ENCODE measurements around the gene SNPH. TPM values are rescaled to one million over a fixed set of nuclear protein-coding genes. Genes with fewer than 3 reads are reported as not detected.
A peak's percentile ranks its signal among the peaks of the same experiment; 100 is the strongest.

The SNPH gene
- total and polyA plus RNA-seq, 4 donors: 1.2 to 3.3 (median 2.1) TPM

DNA sequence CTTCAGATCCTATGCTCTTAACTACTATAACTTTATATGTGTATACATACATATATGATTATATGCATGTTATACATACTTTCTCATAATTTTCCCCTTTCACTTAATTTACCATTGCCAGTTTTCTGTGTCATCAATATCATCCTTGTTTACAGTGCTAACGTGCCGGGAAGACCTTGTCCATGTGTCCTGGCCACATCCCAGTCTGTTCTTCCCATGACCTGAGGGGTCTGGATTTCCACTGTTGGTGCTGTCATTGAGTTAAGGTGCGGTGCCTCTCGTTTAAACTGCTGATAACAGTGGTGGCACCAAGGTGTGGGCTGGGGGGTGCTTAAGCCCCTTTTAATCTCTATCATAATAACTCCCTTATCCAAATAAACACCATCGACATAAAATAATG, 71.3 kb downstream of the SNPH start:
- Histone ChIP-seq H3K36me3 (ENCODE audit: control insufficient read depth in 4 of 4, insufficient read depth in 4 of 4, low read length in 4 of 4) (peaks cover 0 to 6% (median 0%) of the 10 kb centered on the region in 4 donors), H3K27ac (ENCODE audit: low read depth in 1 of 2, low read length in 1 of 2) (peak overlapping the region; percentile 58 to 70), H3K4me3 (no peak overlapping the region), H3K9me3 (ENCODE audit: control insufficient read depth in 4 of 4, insufficient read depth in 3 of 4, low read length in 3 of 4) (no peaks in the 10 kb centered on the region), H3K27me3 (ENCODE audit: control insufficient read depth in 3 of 3, insufficient read depth in 3 of 3, low read length in 2 of 3) (no peaks in the 10 kb centered on the region), H3K4me1 (ENCODE audit: control insufficient read depth in 5 of 5, insufficient read depth in 5 of 5, low read length in 5 of 5) (peaks cover 0 to 23% (median 5%) of the 10 kb centered on the region in 5 donors), H3K9ac (ENCODE audit: insufficient read depth in 1 of 2, low read length in 2 of 2) (no peak overlapping the region)
- DNase-seq (no peak), ATAC-seq (ENCODE audit: insufficient read depth, low FRiP score) (no peak)
- 49 to 66% methylated on average over 5 of the region's 5 CpGs for WGBS, 2 donors
- TF ChIP-seq CTCF (IDR thresholded peaks at IDR 0.05; ENCODE audit: control extremely low read depth, extremely low read depth): no peak

GRCh38 chr20:1338096-1338495, 72.0 kb downstream of the SNPH start:
- no peaks in the 10 kb centered on the region for H3K36me3 ChIP-seq (ENCODE audit: control insufficient read depth in 4 of 4, insufficient read depth in 4 of 4, low read length in 4 of 4)
- no peak overlapping the region for H3K9ac ChIP-seq (ENCODE audit: insufficient read depth in 1 of 2, low read length in 2 of 2)
- H3K27ac ChIP-seq (ENCODE audit: low read depth in 1 of 2, low read length in 1 of 2): peak overlapping the region; percentile 58 to 70
- TF ChIP-seq CTCF (IDR thresholded peaks at IDR 0.05; ENCODE audit: control extremely low read depth, extremely low read depth): no peak
- DNase-seq (no peak), ATAC-seq (ENCODE audit: insufficient read depth, low FRiP score) (no peak)
- H3K9me3 ChIP-seq (ENCODE audit: control insufficient read depth in 4 of 4, insufficient read depth in 3 of 4, low read length in 3 of 4): no peaks in the 10 kb centered on the region
- H3K27me3 ChIP-seq (ENCODE audit: control insufficient read depth in 3 of 3, insufficient read depth in 3 of 3, low read length in 2 of 3): no peaks in the 10 kb centered on the region
- no peak overlapping the region for H3K4me3 ChIP-seq
- peaks cover 0 to 22% (median 5%) of the 10 kb centered on the region in 5 donors for H3K4me1 ChIP-seq (ENCODE audit: control insufficient read depth in 5 of 5, insufficient read depth in 5 of 5, low read length in 5 of 5)
- WGBS, 2 donors: 99 to 100% methylated on average over 5 of the region's 5 CpGs

DNA sequence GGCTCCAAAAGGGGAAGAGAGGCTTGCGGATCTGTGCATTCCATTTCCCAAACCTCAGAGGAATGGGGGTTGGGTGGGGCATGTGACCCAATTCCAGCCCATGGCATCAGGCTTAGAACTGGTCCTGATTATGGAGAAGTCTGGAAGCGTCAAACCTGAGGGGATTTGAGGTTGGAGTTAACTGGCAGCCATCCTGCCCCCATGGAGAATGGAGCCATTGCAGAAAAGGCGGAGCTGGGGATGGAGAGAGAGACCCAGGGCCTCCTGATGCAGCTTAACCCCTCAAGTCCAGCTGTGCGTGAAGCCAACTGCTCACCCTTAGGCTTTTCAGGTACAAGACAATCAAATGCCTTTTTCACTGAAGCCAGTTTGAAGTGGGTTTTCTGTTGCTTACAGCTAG, 72.7 kb downstream of the SNPH start:
- Histone ChIP-seq H3K4me1 (ENCODE audit: control insufficient read depth in 5 of 5, insufficient read depth in 5 of 5, low read length in 5 of 5) (peaks cover 0 to 16% (median 5%) of the 10 kb centered on the region in 5 donors), H3K4me3 (no peak overlapping the region), H3K27ac (ENCODE audit: low read depth in 1 of 2, low read length in 1 of 2) (peak overlapping the region in 1 of 2 donors; percentile 0), H3K9me3 (ENCODE audit: control insufficient read depth in 4 of 4, insufficient read depth in 3 of 4, low read length in 3 of 4) (no peaks in the 10 kb centered on the region), H3K9ac (ENCODE audit: insufficient read depth in 1 of 2, low read length in 2 of 2) (no peak overlapping the region), H3K36me3 (ENCODE audit: control insufficient read depth in 4 of 4, insufficient read depth in 4 of 4, low read length in 4 of 4) (no peaks in the 10 kb centered on the region), H3K27me3 (ENCODE audit: control insufficient read depth in 3 of 3, insufficient read depth in 3 of 3, low read length in 2 of 3) (no peaks in the 10 kb centered on the region)
- no peak for TF ChIP-seq CTCF (IDR thresholded peaks at IDR 0.05; ENCODE audit: control extremely low read depth, extremely low read depth)
- ATAC-seq (ENCODE audit: insufficient read depth, low FRiP score) (no peak), DNase-seq (no peak)
- WGBS, 2 donors: 88 to 92% methylated on average over 4 of the region's 4 CpGs
